Peyer's patch (tissue), 4 donors: ENCODE data around the gene JUNB. TPM values are rescaled to one million over a fixed set of nuclear protein-coding genes. Genes with fewer than 3 reads are reported as not detected.
A peak's percentile ranks its signal among the peaks of the same experiment; 100 is the strongest.

Experiments used
- DNase-seq, 3 donors: peaks; one replicate each; pipeline ENCODE4 v3.0.0-alpha.2; 2017 to 2019
- H3K27ac ChIP-seq, 4 donors: fragments of 200-600 bp; sonication (generic); one replicate each; pipeline ENCODE4 v1.5.1; 2016 to 2019
- H3K27me3 ChIP-seq, 2 donors: fragments of 200-600 bp; sonication (generic); one replicate each; pipeline ENCODE4 v1.5.1; 2019
- H3K36me3 ChIP-seq, 3 donors: fragments of 200-600 bp; sonication (generic); one replicate each; pipeline ENCODE4 v1.5.1; 2016 to 2019
- H3K4me1 ChIP-seq, 4 donors: fragments of 200-600 bp; sonication (generic); one replicate each; pipeline ENCODE4 v1.5.1; 2016 to 2019
- H3K4me3 ChIP-seq, 4 donors: fragments of 200-600 bp; sonication (generic); 1 replicate in 3 of 4; 2 replicates in 1 of 4; pipeline ENCODE4 v1.5.1; 2016 to 2019; ENCODE audit warnings: mild to moderate bottlenecking in 1 of 4
- H3K9me3 ChIP-seq, 4 donors: fragments of 200-600 bp; sonication (generic); one replicate each; pipeline ENCODE4 v1.5.1; 2016 to 2019; ENCODE audit warnings: mild to moderate bottlenecking in 1 of 4
- CTCF ChIP-seq, 6 experiments: fragments of 450-650 bp in 4 of 6; fragments of 200-600 bp in 2 of 6; sonication (generic) in 1 of 6; IDR thresholded peaks; one replicate each; pipeline ENCODE4 v1.5.1; 2017 to 2019; ENCODE audit warnings: antibody characterized with exemption in 6 of 6, mild to moderate bottlenecking in 3 of 6, moderate library complexity in 1 of 6
- POLR2A ChIP-seq, 2 donors: fragments of 450-650 bp; IDR thresholded peaks; one replicate each; pipeline ENCODE4 v1.5.1; 2017; ENCODE audit warnings: antibody characterized with exemption in 2 of 2, mild to moderate bottlenecking in 2 of 2, moderate library complexity in 2 of 2
- total RNA-seq, 4 donors: library from RNA; depleted of rRNA; stranded (reverse); fragments of >200 nt; gene quantifications; one replicate each; pipeline ENCODE4 v1.1.0, GENCODE V29; 2016

Gene JUNB
- total RNA-seq, 4 donors from 2014 or later, result 111 to 324 (median 152) TPM

DNA sequence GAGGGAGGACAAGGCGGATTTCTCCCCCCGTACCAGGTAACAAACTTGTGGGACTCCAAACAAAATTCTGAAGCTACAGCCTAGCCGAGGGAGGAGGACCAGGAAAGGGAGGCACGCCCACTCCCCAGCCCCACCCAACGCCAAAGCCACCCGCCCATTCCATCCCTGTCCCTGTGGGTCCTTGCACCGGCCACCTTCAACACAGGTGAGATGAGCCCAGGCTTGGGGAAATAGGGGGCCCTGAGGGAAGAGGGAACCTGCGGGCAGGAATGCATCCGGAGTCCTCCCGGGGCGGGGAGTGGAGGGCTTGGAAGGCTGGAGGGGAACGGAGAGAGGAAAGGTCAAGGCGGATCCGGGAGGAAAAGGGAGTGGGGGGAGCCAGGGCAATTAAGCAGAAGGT is 39.7 kb upstream of the JUNB start, which contains the start of gene BEST2:
Gene BEST2 (plus strand): TSS at position 157 of the 400 bp plus-strand sequence. CDS start 802 bp downstream, outside the sequence.
- Histone ChIP-seq H3K27me3 (no peaks in the 10 kb centered on the region), H3K27ac (peak within 1 kb of the TSS in 2 of 4 donors; percentile 37 to 53), H3K4me3 (peak within 1 kb of the TSS in 2 of 4 donors; percentile 7 to 33), H3K36me3 (peaks cover 0 to 16% (median 0%) of the 10 kb centered on the region in 3 donors), H3K4me1 (peaks cover 0 to 11% (median 0%) of the 10 kb centered on the region in 4 donors), H3K9me3 (peaks cover 0 to 6% (median 2%) of the 10 kb centered on the region in 4 donors)
- no peak for DNase-seq
- TF ChIP-seq POLR2A (IDR thresholded peaks at IDR 0.05) (no peak), CTCF (IDR thresholded peaks at IDR 0.05) (no peak)

DNA sequence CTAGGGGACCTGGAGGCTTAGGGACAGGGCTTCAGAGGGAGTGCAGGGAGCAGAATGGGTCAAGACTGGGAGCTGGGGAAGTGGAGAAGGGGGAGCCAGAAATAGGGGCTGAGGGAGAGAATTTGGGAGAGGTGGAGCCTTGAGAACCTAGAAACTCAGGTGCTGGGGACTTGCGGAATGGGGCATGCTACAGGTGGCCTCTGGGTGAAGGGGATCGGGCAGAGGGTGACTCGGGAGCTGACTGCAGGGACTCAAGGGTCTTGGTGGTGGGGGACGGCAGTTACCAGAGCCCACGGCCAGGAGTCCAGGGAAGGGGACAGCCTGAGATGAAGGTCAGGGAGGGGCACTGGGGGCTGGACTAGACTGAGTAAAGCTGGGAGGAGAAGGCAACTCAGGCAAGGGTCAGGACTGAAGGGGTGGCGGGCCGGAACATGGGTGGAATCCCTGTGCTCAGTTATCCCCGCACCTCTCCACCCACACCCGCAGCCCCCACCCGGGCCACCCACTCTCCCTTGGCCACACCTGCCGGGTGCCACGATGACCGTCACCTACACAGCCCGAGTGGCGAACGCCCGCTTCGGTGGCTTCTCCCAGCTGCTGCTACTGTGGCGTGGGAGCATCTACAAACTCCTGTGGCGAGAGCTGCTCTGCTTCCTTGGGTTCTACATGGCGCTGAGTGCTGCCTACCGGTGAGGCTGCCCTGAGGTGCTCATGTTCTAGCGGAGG is 39.1 kb upstream of the JUNB start:
- Histone ChIP-seq H3K27me3 (no peaks in the 10 kb centered on the region), H3K9me3 (peaks cover 0 to 5% (median 2%) of the 10 kb centered on the region in 4 donors), H3K4me3 (peak overlapping the region in 2 of 4 donors; percentile 7 to 33), H3K27ac (no peak overlapping the region), H3K4me1 (peaks cover 0 to 13% (median 0%) of the 10 kb centered on the region in 4 donors), H3K36me3 (peaks cover 0 to 10% (median 0%) of the 10 kb centered on the region in 3 donors)
- DNase-seq, result no peak
- TF ChIP-seq POLR2A (IDR thresholded peaks at IDR 0.05) (no peak), CTCF (IDR thresholded peaks at IDR 0.05) (no peak)

- no peak for DNase-seq
- TF ChIP-seq POLR2A (IDR thresholded peaks at IDR 0.05) (no peak), CTCF (IDR thresholded peaks at IDR 0.05) (no peak)
- no peaks in the 10 kb centered on the region for H3K27me3 ChIP-seq
- H3K9me3 ChIP-seq, result no peaks in the 10 kb centered on the region
- H3K36me3 ChIP-seq, result no peaks in the 10 kb centered on the region
- H3K4me3 ChIP-seq, result no peak overlapping the region
- no peak overlapping the region for H3K27ac ChIP-seq
- H3K4me1 ChIP-seq, result peaks cover 0 to 22% (median 4%) of the 10 kb centered on the region in 4 donors
Measured at GRCh38 chr19:12754465-12755196, 36.7 kb upstream of the JUNB start.

- no peak for DNase-seq
- Histone ChIP-seq H3K4me3 (no peak overlapping the region), H3K27me3 (no peaks in the 10 kb centered on the region), H3K4me1 (peaks cover 0 to 11% (median 4%) of the 10 kb centered on the region in 4 donors), H3K36me3 (no peaks in the 10 kb centered on the region), H3K27ac (no peak overlapping the region), H3K9me3 (no peaks in the 10 kb centered on the region)
- TF ChIP-seq POLR2A (IDR thresholded peaks at IDR 0.05), result no peak
- TF ChIP-seq CTCF (IDR thresholded peaks at IDR 0.05), result no peak
Measured at GRCh38 chr19:12756150-12756883, 35.0 kb upstream of the JUNB start.

DNA sequence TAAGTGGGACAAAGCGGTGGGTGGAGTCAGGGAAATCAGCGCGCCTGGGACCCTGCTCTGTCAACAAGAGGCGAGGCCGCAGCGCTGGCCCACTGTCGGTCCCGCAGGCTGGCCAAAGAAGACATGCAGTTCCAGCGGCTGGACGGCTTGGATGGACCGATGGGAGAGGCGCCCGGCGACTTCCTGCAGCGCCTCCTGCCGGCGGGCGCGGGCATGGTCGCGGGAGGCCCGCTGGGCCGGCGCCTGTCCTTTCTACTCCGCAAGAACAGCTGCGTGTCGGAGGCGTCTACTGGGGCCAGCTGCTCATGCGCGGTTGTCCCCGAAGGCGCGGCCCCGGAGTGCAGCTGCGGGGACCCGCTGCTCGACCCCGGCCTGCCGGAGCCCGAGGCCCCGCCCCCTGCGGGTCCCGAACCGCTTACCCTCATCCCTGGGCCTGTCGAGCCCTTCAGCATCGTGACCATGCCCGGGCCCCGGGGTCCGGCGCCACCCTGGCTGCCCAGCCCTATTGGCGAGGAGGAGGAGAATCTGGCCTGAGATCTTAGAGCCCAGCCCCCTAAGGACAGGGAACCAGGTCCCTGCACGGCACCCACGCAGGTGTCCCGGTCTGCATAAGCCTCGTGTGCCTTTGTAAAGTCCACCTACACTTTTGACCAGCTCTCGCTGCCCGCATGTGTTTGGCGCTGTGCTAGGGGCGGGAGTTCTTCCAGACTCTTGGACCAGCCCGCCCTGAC is 33.6 kb upstream of the JUNB start:
- DNase-seq, result peak; percentile 41 to 84 (median 82)
- Histone ChIP-seq H3K27me3 (no peaks in the 10 kb centered on the region), H3K27ac (peak overlapping the region in 2 of 4 donors; percentile 11 to 30), H3K9me3 (no peaks in the 10 kb centered on the region), H3K4me3 (peak overlapping the region in 3 of 4 donors; percentile 39 to 41 (median 39)), H3K36me3 (peaks cover 0 to 2% (median 0%) of the 10 kb centered on the region in 3 donors), H3K4me1 (peaks cover 0 to 11% (median 4%) of the 10 kb centered on the region in 4 donors)
- peak; percentile 74 to 93 (median 91) for TF ChIP-seq CTCF (IDR thresholded peaks at IDR 0.05)
- peak in 1 of 2 donors; percentile 12 for TF ChIP-seq POLR2A (IDR thresholded peaks at IDR 0.05)
